ENCODE data around the gene KRTAP4-7.

KRTAP4-7 gene

DNA sequence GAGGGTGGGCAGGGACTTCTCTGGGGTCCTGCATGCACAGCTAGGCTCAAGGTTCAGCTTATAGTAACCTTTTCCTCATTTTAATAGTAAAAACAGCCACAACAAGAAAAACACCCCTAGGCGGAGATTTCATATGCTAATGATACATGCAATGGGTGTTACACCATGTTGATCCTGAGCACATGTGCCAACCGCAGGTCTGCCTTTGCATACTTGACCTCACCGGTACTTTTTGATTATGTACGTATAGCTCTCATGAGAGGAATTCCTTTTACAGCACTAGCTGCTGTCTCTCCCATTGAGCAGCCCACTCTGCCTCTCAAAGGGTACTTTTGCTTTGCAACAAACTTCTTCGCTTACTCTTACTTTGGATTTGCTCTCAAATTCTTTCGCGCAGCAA, 12.1 kb downstream of the KRTAP4-7 start:
- no peak for TF ChIP-seq RAD21 (IDR thresholded peaks at IDR 0.05; ENCODE audit: low read depth)

DNA sequence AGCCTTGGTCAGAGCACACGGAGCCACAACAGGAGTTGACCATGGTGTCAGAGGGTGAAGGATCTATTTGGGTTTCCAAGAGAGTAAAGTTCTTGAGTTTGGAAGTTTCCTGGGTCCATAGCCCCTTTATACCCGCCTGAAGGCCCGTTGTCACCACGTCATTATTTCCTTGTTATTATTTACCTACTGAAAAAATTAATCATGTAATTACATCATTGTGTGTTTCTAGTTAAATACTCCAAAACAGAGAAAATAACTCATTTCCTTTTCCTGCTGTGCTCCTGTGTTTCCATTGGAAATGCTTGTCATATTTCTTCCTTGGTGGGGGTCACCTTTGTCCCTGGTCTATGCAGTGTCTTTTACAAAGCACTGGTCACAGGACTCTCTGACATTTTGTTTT, 14.1 kb downstream of the KRTAP4-7 start, which contains the start of gene KRTAP4-8:
KRTAP4-8 (minus strand) TSS at position 101 of the 400 bp plus-strand sequence; CDS start at position 43, 58 bp downstream.
- TF ChIP-seq, protein P1, sequence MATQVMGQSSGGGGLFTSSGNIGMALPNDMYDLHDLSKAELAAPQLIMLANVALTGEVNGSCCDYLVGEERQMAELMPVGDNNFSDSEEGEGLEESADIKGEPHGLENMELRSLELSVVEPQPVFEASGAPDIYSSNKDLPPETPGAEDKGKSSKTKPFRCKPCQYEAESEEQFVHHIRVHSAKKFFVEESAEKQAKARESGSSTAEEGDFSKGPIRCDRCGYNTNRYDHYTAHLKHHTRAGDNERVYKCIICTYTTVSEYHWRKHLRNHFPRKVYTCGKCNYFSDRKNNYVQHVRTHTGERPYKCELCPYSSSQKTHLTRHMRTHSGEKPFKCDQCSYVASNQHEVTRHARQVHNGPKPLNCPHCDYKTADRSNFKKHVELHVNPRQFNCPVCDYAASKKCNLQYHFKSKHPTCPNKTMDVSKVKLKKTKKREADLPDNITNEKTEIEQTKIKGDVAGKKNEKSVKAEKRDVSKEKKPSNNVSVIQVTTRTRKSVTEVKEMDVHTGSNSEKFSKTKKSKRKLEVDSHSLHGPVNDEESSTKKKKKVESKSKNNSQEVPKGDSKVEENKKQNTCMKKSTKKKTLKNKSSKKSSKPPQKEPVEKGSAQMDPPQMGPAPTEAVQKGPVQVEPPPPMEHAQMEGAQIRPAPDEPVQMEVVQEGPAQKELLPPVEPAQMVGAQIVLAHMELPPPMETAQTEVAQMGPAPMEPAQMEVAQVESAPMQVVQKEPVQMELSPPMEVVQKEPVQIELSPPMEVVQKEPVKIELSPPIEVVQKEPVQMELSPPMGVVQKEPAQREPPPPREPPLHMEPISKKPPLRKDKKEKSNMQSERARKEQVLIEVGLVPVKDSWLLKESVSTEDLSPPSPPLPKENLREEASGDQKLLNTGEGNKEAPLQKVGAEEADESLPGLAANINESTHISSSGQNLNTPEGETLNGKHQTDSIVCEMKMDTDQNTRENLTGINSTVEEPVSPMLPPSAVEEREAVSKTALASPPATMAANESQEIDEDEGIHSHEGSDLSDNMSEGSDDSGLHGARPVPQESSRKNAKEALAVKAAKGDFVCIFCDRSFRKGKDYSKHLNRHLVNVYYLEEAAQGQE (IDR thresholded peaks at IDR 0.05; ENCODE audit: low read depth) = no peak
- TF ChIP-seq NFIC (IDR thresholded peaks at IDR 0.05) = no peak
- TF ChIP-seq CREB1 (IDR thresholded peaks at IDR 0.05; ENCODE audit: low read depth) = no peak
- no peak for TF ChIP-seq RAD21 (IDR thresholded peaks at IDR 0.05; ENCODE audit: low read depth)
- no peak for TF ChIP-seq EP300 (IDR thresholded peaks at IDR 0.05; ENCODE audit: borderline replicate concordance)
- no peak for TF ChIP-seq YY1 (IDR thresholded peaks at IDR 0.05; ENCODE audit: low read depth)
- TF ChIP-seq TAF1 (IDR thresholded peaks at IDR 0.05; ENCODE audit: low read depth) = no peak
- no peak for TF ChIP-seq CEBPB (IDR thresholded peaks at IDR 0.05)

DNA sequence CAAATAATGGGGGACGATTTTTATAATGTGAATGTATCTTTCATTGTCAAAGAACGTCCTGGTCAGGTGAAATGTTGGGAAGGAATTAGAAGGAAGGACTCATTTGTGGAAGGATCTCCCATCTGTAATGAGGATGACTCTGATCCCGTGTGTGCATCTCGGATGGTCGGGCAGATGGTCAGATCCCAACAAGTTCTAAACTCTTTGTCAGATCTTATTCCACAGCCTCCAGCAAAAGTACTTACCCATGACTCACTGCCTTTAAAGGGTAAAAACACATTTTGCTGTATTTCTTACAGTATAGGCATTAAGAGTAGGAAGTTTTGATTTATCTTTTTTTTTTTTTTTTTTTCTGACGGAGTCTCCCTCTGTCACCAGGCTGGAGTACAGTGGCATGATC, 14.5 kb downstream of the KRTAP4-7 start:
- TF ChIP-seq CREB1 (IDR thresholded peaks at IDR 0.05; ENCODE audit: low read depth) = no peak
- TF ChIP-seq CEBPB (IDR thresholded peaks at IDR 0.05) = no peak
- TF ChIP-seq FOXM1 (IDR thresholded peaks at IDR 0.05; ENCODE audit: borderline replicate concordance, low read depth) = no peak
- no peak for TF ChIP-seq TAF1 (IDR thresholded peaks at IDR 0.05; ENCODE audit: low read depth)
- TF ChIP-seq, protein P1 (IDR thresholded peaks at IDR 0.05; ENCODE audit: low read depth) = no peak
- no peak for TF ChIP-seq ZBTB7A (IDR thresholded peaks at IDR 0.05; ENCODE audit: low read depth)
- TF ChIP-seq NFIC (IDR thresholded peaks at IDR 0.05) = no peak

DNA sequence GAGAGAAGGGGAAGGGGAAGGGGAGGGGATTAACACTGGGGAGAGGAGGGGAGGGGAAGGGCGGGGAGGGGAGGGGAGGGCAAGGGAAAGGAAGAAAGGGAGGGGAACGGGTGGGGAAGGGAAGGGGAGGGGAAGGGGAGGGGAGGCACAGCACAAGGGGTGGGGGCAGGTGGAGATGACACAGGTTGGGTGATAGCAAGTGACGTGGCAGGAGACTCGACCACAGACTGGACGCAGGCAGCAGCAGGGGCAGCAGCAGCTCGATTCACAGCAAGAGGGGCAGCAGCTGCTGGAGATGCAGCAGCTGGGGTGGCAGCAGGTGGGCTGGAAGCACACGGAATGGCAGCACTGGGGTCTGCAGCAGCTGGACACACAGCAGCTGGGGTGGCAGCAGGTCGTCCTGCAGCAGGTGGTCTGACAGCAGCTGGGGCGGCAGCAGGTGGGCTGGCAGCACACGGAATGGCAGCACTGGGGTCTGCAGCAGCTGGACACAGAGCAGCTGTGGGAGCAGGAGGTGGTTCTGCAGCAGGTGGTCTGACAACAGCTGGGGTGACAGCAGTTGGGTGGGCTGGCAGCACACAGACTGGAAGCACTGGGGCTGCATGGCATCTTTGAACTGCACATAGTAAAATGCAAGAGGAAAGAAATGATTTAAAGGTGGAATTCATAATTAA, 17.8 kb downstream of the KRTAP4-7 start, which contains the start of gene KRTAP4-16:
KRTAP4-16 (minus strand) TSS at position 624 of the 674 bp plus-strand sequence; CDS start at position 624, 0 bp downstream.
- no peak for TF ChIP-seq TCF12 (IDR thresholded peaks at IDR 0.05; ENCODE audit: low read depth)
- TF ChIP-seq, protein P2, sequence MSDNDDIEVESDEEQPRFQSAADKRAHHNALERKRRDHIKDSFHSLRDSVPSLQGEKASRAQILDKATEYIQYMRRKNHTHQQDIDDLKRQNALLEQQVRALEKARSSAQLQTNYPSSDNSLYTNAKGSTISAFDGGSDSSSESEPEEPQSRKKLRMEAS (IDR thresholded peaks at IDR 0.05) = no peak
- no peak for TF ChIP-seq TEAD4 (IDR thresholded peaks at IDR 0.05)

DNA sequence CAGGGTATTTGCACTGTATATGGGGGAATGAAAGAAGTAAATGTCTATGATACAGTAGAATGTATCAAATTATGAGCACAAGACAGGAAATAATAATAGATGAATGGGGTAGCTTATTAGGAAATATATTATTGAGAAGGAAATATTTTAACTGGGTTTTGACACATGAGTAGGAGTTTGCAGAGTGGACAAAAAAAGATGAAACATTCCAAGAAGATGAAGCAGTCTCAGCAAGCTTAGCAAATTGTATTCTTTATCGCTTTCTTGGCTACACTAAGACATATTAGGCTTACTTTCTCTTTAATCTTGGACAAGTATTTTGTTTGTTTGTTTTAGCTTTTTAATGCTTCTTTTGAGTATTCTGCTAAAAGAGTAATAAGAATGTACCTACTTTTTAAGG, 19.9 kb downstream of the KRTAP4-7 start:
- TF ChIP-seq, protein P1 (IDR thresholded peaks at IDR 0.05; ENCODE audit: low read depth) = no peak
- no peak for TF ChIP-seq NFIC (IDR thresholded peaks at IDR 0.05)
- no peak for TF ChIP-seq ZBTB7A (IDR thresholded peaks at IDR 0.05; ENCODE audit: low read depth)
- TF ChIP-seq TEAD4 (IDR thresholded peaks at IDR 0.05) = no peak
- TF ChIP-seq TAF1 (IDR thresholded peaks at IDR 0.05; ENCODE audit: low read depth) = no peak
- no peak for TF ChIP-seq YY1 (IDR thresholded peaks at IDR 0.05; ENCODE audit: low read depth)

DNA sequence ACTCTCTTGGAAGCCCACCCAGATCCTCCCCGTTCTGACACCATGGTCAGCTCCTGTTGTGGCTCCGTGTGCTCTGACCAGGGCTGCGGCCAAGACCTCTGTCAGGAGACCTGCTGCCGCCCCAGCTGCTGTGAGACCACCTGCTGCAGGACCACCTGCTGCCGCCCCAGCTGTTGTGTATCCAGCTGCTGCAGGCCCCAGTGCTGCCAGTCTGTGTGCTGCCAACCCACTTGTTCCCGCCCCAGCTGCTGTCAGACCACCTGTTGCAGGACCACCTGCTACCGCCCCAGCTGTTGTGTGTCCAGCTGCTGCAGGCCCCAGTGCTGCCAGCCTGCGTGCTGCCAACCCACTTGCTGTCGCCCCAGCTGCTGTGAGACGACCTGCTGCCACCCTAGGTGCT, 21.4 kb downstream of the KRTAP4-7 start, which contains the start of gene KRTAP4-9:
KRTAP4-9 (plus strand) TSS at position 43 of the 400 bp plus-strand sequence; CDS start at position 43, 0 bp downstream.
- TF ChIP-seq, protein P1 (IDR thresholded peaks at IDR 0.05; ENCODE audit: low read depth) = 0 out of 2 replicates have a peak, but pooled peaks have one; percentile 15

Data from Ishikawa (cell line).